ENCODE results near the gene CA5A. TPM values are rescaled to one million over a fixed set of nuclear protein-coding genes. Genes with fewer than 3 reads are reported as not detected.

CA5A gene
- total and polyA plus RNA-seq, 9 of the 15 experiments (the other 6 are each of a cell fraction or from before 2014, with no cell fraction given), result not detected

GRCh38 chr16:87850009-87851006 lies 86.0 kb downstream of the CA5A start (continued):
- TF ChIP-seq ZNF280A (IDR thresholded peaks at IDR 0.05; ENCODE audit: low read depth, partially characterized antibody), result no peak
- TF ChIP-seq ZNF75A (CRISPR knock-in tag; IDR thresholded peaks at IDR 0.05), result no peak
- TF ChIP-seq U2AF2 (optimal IDR thresholded peaks at IDR 0.05; ENCODE audit: low read depth, low read length), result no peak
- no peak for TF ChIP-seq PKNOX1 (IDR thresholded peaks at IDR 0.05)
- no peak for TF ChIP-seq ZNF12 (CRISPR knock-in tag; IDR thresholded peaks at IDR 0.05)
- TF ChIP-seq ETV5 (CRISPR knock-in tag; IDR thresholded peaks at IDR 0.05; ENCODE audit: low read depth), result no peak
- no peak for TF ChIP-seq BRD9 (IDR thresholded peaks at IDR 0.05; ENCODE audit: low read depth, partially characterized antibody)
- TF ChIP-seq FOXO4 (CRISPR knock-in tag; IDR thresholded peaks at IDR 0.05), result 0 out of 2 replicates have a peak, but pooled peaks have one; percentile 55
- no peak for TF ChIP-seq SMAD2 (IDR thresholded peaks at IDR 0.05; ENCODE audit: low read depth, low read length)
- no peak for TF ChIP-seq ID3 (CRISPR knock-in tag; IDR thresholded peaks at IDR 0.05)
- TF ChIP-seq ID3 (tag; IDR thresholded peaks at IDR 0.05), result 0 out of 2 replicates have a peak, but pooled peaks have one; percentile 43
- no peak for TF ChIP-seq ZNF318 (IDR thresholded peaks at IDR 0.05; ENCODE audit: borderline replicate concordance in 1 of 2, low read depth in 1 of 2)

All from K562 (cell line).